Heart left ventricle (tissue), 16 donors: ENCODE data around the gene RAD51B. TPM values are rescaled to one million over a fixed set of nuclear protein-coding genes. Genes with fewer than 3 reads are reported as not detected.

Experiments
- ATAC-seq, 4 donors: fragments of 200-7000 bp; cut with Tn5 transposase; one replicate each; pipeline ENCODE4 v1.9.1; 2020 to 2022; ENCODE audit warnings: moderate library complexity in 4 of 4, mild to moderate bottlenecking in 3 of 4, moderate number of reproducible peaks in 1 of 4
- DNase-seq, 5 donors: peaks; one replicate each; pipeline ENCODE4 v3.0.0-alpha.2; 2020
- H3K27ac ChIP-seq, 12 donors: fragments of 200-600 bp; sonication (generic) in 4 of 12; one replicate each; pipeline versions ENCODE4 v1.5.0 to v1.8.0; 2016 to 2022; ENCODE audit warnings: mild to moderate bottlenecking in 2 of 12
- H3K27me3 ChIP-seq, 9 donors: fragments of 200-600 bp; sonication (generic) in 2 of 9; one replicate each; pipeline versions ENCODE4 v1.5.1 to v1.8.0; 2016 to 2022; ENCODE audit warnings: mild to moderate bottlenecking in 3 of 9
- H3K36me3 ChIP-seq, 9 donors: fragments of 200-600 bp; sonication (generic) in 2 of 9; one replicate each; pipeline versions ENCODE4 v1.5.0 to v1.8.0; 2018 to 2022; ENCODE audit warnings: mild to moderate bottlenecking in 2 of 9
- H3K4me1 ChIP-seq, 12 donors: fragments of 200-600 bp; sonication (generic) in 4 of 12; one replicate each; pipeline versions ENCODE4 v1.5.0 to v1.8.0; 2016 to 2022; ENCODE audit warnings: mild to moderate bottlenecking in 3 of 12
- H3K4me3 ChIP-seq, 12 donors: fragments of 200-600 bp; sonication (generic) in 4 of 12; one replicate each; pipeline versions ENCODE4 v1.5.0 to v1.8.0; 2017 to 2022; ENCODE audit warnings: mild to moderate bottlenecking in 9 of 12, moderate library complexity in 4 of 12
- H3K9me3 ChIP-seq, 12 donors: fragments of 200-600 bp; sonication (generic) in 4 of 12; one replicate each; pipeline versions ENCODE4 v1.5.0 to v1.8.0; 2016 to 2022; ENCODE audit warnings: mild to moderate bottlenecking in 1 of 12
- POLR2A ChIP-seq, 2 donors: fragments of 450-650 bp; IDR thresholded peaks; one replicate each; pipeline ENCODE4 v1.6.1; 2017; ENCODE audit warnings: antibody characterized with exemption in 2 of 2, mild to moderate bottlenecking in 2 of 2, moderate library complexity in 2 of 2
- WGBS, 4 donors: extraction: QIAGEN DNeasy Blood & Tissue Kit in 2 of 4; methylation state at CpG; one replicate each; pipeline versions ENCODE4 v1.1.5 to v1.1.7; 2013 to 2018; 5-methylcytosine and 5-hydroxymethylcytosine counted together
- intact Hi-C, 10 donors: fragments of 100-400 bp; cut with DNase I; formaldehyde crosslinking; loops; one replicate each; pipeline versions ENCODE4 v1.11.1 to v1.14.2; 2022
- polyA plus RNA-seq, 2 donors: library from polyadenylated mRNA; stranded (reverse); fragments of 200-250 nt; gene quantifications; one replicate each; pipeline ENCODE4 v1.2.3, GENCODE V29; 2013
- total RNA-seq, 9 donors: library from RNA; depleted of rRNA in 2 of 9; stranded (reverse); fragments of >200 nt in 2 of 9; fragmentation: NEBNext Ultra II Directional in 3 of 9; extraction: Animal tissue kit (Norgen Biotek cat#: 25700) in 3 of 9; gene quantifications; one replicate each; pipeline versions ENCODE4 v1.1.0 to v1.2.4, GENCODE V29; 2016 to 2023
- TF ChIP-seq, protein P1 (sequence below), 12 donors: fragments of 200-600 bp; sonication (generic) in 4 of 12; IDR thresholded peaks; one replicate each; pipeline versions ENCODE4 v1.5.0 to v1.8.0; 2018 to 2022; ENCODE audit warnings: antibody characterized with exemption in 12 of 12, mild to moderate bottlenecking in 5 of 12
- donor health status: ischemic (EF 13 %, LVEDD 7.1; RV severe dilation, severe dysfunction).
- donor health status: healthy with polysubstance abuse.
- donor health status: DM: no; HTN: yes; CAD: no.
- donor health status: DM: no; HTN: no; CAD: no.
- donor health status: ischemic (EF 25% LVEDD 6.9; RV normal size, moderate dysfunction).
- donor health status: ischemic (EF 25% LVEDD 5.7; RV mildly dilated, moderate dysfunction).
- donor health status: healthy.
- donor health status: DM: yes; HTN: yes; CAD: no.
- donor health status: ischemic (EF 35%, LVEDD 5.7; RV mildly dilated, moderate dysfunction).
- donor health status: nonischemic (EF 11% LVEDD 7.7; RV severe dilation, severe dysfunction).
- donor health status: DM: yes; HTN: yes; CAD: no.
- donor health status: PGD.
- donor health status: ischemic (EF 29% LVEDD 5.4; RV normal size, mild dysfunction).
- donor health status: nonischemic (EF 23%, LVEDD 6.1; RV moderate dilation, normal function).

RAD51B gene
- total and polyA plus RNA-seq, 11 donors = 1.3 to 11.3 (median 3.2) TPM

DNA sequence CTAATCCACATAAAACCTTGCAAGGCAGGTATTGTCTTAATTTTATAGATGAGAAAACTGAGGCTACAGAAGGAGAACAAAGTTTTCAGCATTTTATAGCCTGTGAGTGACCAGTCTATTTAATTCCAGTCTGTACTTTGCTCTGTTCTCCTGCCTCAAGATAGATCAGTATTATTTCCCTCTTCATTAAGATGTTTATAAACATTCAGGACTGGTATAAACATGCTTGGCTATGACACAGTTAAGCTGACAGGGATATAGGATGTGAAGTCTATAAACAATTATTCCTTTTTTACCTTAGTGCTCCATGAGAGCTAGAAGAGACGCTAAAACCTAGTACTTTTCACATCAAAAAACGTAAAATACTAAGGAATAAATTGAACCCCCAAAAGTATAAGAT, 287.3 kb downstream of the RAD51B start:
- ATAC-seq = no peak
- no peak overlapping the region for H3K4me3 ChIP-seq
- H3K27ac ChIP-seq = peak overlapping the region in 1 of 12 donors; percentile 81
- TF ChIP-seq, protein P1, sequence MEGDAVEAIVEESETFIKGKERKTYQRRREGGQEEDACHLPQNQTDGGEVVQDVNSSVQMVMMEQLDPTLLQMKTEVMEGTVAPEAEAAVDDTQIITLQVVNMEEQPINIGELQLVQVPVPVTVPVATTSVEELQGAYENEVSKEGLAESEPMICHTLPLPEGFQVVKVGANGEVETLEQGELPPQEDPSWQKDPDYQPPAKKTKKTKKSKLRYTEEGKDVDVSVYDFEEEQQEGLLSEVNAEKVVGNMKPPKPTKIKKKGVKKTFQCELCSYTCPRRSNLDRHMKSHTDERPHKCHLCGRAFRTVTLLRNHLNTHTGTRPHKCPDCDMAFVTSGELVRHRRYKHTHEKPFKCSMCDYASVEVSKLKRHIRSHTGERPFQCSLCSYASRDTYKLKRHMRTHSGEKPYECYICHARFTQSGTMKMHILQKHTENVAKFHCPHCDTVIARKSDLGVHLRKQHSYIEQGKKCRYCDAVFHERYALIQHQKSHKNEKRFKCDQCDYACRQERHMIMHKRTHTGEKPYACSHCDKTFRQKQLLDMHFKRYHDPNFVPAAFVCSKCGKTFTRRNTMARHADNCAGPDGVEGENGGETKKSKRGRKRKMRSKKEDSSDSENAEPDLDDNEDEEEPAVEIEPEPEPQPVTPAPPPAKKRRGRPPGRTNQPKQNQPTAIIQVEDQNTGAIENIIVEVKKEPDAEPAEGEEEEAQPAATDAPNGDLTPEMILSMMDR (IDR thresholded peaks at IDR 0.05) = peak in 1 of 12 donors; percentile 7
- TF ChIP-seq POLR2A (IDR thresholded peaks at IDR 0.05) = no peak
- peaks cover 0 to 2% (median 0%) of the 10 kb centered on the region in 9 donors for H3K27me3 ChIP-seq
- peaks cover 0 to 36% (median 11%) of the 10 kb centered on the region in 12 donors for H3K4me1 ChIP-seq
- H3K9me3 ChIP-seq = peaks cover 0 to 11% (median 6%) of the 10 kb centered on the region in 12 donors
- no peak for DNase-seq
- no peaks in the 10 kb centered on the region for H3K36me3 ChIP-seq
- 94 to 99% (median 97%) methylated on average over 2 of the region's 2 CpGs for WGBS, 4 donors
- intact Hi-C loops = no loop called here

DNA sequence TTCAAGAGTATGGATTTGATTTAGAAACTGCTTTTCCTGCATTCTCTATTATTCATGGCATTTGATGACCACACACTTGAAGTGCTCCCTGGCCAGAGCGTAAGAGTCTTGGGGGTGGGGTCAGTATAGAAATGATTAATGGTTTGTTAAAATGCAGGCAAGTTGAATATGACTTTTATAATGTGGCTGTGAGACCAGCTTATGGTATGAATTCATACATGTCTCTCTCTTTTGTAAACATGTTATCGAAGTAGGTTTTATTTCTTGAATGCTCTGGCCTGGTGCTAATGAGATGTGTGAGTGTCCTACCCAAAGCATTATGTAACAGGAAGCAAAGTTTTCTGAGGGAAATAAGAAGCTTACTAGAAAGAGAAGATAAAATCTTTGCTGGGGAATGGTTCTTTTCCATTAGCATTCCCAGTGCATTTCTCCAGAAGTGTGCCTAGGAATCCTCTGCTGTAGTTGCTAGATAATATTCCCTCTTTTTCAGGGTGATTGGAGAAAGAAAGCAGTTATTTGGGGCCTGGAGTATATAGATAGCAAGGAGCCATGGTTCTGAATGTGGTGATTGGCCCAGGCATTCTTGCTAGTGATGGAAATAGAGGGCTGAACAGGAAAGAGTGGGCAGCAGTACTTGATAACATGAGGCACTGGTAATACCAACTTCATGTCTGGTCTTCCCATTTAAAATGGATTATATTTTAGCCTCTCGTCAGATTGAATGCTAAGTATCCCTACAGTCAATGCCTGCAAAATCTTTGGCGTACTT, 289.7 kb downstream of the RAD51B start:
- Histone ChIP-seq H3K27me3 (peaks cover 0 to 2% (median 0%) of the 10 kb centered on the region in 9 donors), H3K4me3 (no peak overlapping the region), H3K36me3 (no peaks in the 10 kb centered on the region), H3K4me1 (peaks cover 0 to 28% (median 13%) of the 10 kb centered on the region in 12 donors), H3K9me3 (no peaks in the 10 kb centered on the region), H3K27ac (peak overlapping the region in 2 of 12 donors; percentile 7 to 81)
- 88 to 90% (median 89%) methylated on average over 4 of the region's 4 CpGs for WGBS, 4 donors
- intact Hi-C loops = no loop called here
- TF ChIP-seq, protein P1 (IDR thresholded peaks at IDR 0.05) = no peak
- TF ChIP-seq POLR2A (IDR thresholded peaks at IDR 0.05) = no peak
- no peak for DNase-seq
- ATAC-seq = no peak

DNA sequence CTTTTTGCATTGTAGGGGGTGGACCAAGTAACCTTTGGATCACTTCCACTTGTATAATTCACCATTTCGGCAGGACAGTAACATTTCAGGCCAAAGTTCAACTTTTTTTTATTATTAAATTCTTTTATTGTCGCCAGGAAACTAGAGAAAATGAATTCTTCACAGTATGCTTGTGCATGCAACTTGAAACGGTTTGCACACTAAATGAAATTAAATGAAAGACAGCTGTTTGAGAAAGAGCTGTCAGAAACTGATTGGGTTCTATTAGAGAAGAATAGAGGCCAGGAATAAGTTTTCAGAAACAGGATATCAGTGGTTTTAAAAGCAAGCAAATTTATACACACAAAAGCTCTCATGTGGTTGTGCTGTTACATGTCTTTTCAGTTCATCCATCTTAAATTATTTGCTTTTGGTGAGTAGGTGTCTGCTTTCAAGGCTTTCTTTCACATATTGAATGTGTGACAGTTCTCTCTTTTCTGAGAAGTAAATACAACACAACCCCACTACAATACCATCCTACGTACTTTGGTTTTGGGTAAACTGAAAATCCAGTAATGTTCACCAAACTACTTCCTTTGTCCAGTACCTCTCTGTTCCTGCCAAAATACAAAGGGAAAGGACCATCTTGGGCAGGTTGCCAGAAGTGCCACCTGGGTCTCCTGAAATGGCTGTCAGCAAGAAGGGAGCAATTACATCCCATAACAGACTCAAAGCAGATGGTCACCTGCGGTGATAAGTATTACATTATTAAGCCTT, 291.7 kb downstream of the RAD51B start:
- H3K4me1 ChIP-seq = peaks cover 0 to 20% (median 5%) of the 10 kb centered on the region in 12 donors
- no peaks in the 10 kb centered on the region for H3K36me3 ChIP-seq
- DNase-seq (no peak), ATAC-seq (no peak)
- no peaks in the 10 kb centered on the region for H3K9me3 ChIP-seq
- WGBS, 4 donors = 70 to 77% (median 73%) methylated on average over 5 of the region's 5 CpGs
- TF ChIP-seq, protein P1 (IDR thresholded peaks at IDR 0.05) = no peak
- TF ChIP-seq POLR2A (IDR thresholded peaks at IDR 0.05) = no peak
- peaks cover 0 to 2% (median 0%) of the 10 kb centered on the region in 9 donors for H3K27me3 ChIP-seq
- peak overlapping the region in 1 of 12 donors; percentile 26 for H3K27ac ChIP-seq
- H3K4me3 ChIP-seq = no peak overlapping the region
- intact Hi-C loops = loop anchor here in 1 of 10 donors (5.0 kb wide), 1 partner anchor 34 kb away; no protein-coding TSS in a partner anchor

DNA sequence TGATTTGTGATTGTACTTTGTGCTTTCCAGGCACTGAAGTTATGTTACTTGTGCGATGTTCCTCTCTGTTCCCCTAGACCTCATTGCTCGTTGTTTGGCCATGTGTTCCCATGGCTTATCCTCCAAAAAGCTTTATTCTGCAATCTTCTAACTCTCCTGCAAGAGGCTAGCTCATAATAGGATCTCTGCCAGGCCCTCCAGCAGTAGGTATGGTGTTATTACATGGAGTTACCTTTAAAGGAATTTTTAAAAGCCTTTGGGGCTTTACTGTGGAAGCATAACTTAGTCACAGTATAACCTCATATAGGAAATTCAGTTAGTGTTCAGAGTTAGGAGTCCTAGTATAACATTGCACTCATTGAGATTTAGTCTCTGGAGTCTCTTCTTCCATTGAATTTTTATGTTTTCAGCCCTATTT, 292.3 kb downstream of the RAD51B start:
- H3K27ac ChIP-seq = peak overlapping the region in 1 of 12 donors; percentile 26
- H3K36me3 ChIP-seq = no peaks in the 10 kb centered on the region
- H3K27me3 ChIP-seq = peaks cover 0 to 2% (median 0%) of the 10 kb centered on the region in 9 donors
- intact Hi-C loops = loop anchor here in 1 of 10 donors (5.0 kb wide), 1 partner anchor 35 kb away; no protein-coding TSS in a partner anchor
- no peak for TF ChIP-seq POLR2A (IDR thresholded peaks at IDR 0.05)
- TF ChIP-seq, protein P1 (IDR thresholded peaks at IDR 0.05) = no peak
- H3K4me1 ChIP-seq = peaks cover 0 to 20% (median 5%) of the 10 kb centered on the region in 12 donors
- 85 to 98% (median 94%) methylated on average over 2 of the region's 2 CpGs for WGBS, 4 donors
- no peaks in the 10 kb centered on the region for H3K9me3 ChIP-seq
- no peak for DNase-seq
- no peak for ATAC-seq
- H3K4me3 ChIP-seq = no peak overlapping the region
